Measurements from ENCODE around the gene GNG2. TPM values are rescaled to one million over a fixed set of nuclear protein-coding genes. Genes with fewer than 3 reads are reported as not detected.

Gene GNG2
- total RNA-seq, 1 experiment from 2014 or later: 18.9 TPM

- POLR2A ChIA-PET (ENCODE audit: low non-redundant PET): no interaction called here
- no peak for DNase-seq (ENCODE audit: low spot score)
- CTCF ChIA-PET: no interaction called here
- Histone ChIP-seq H3K4me1 (ENCODE audit: insufficient read depth, low read length, poor library complexity, severe bottlenecking) (peaks cover 5% of the 10 kb centered on the region), H3K36me3 (ENCODE audit: insufficient read depth, low read length, poor library complexity, severe bottlenecking) (peaks cover 79% of the 10 kb centered on the region), H3K9me3 (ENCODE audit: low read depth, low read length, poor library complexity, severe bottlenecking) (no peaks in the 10 kb centered on the region), H3K27ac (ENCODE audit: low read depth, low read length, poor library complexity, severe bottlenecking) (no peak overlapping the region), H3K27me3 (replicated peaks; ENCODE audit: insufficient read depth, low read depth, low read length, poor library complexity) (no peaks in the 10 kb centered on the region), H3K4me3 (ENCODE audit: low read depth, low read length, poor library complexity, severe bottlenecking) (no peak overlapping the region)
- TF ChIP-seq CTCF (conservative IDR thresholded peaks at IDR 0.05; ENCODE audit: low read depth, low read length) (no peak), EZH2 (IDR thresholded peaks at IDR 0.05; ENCODE audit: borderline replicate concordance, low read depth, low read length, poor library complexity, severe bottlenecking) (no peak)
- no TSS peak for BruUV-seq (replicated peaks)
- intact Hi-C loops (cut with micrococcal nuclease; ENCODE audit: unreplicated experiment): loop anchor here (5.0 to 10.0 kb wide), 2 partner anchors 72 to 475 kb away; no protein-coding TSS in a partner anchor
These were observed 139.7 kb downstream of the GNG2 start for GRCh38 chr14:52000019-52000582.

GRCh38 chr14:52000696-52001095 lies 140.3 kb downstream of the GNG2 start:
- Histone ChIP-seq H3K4me3 (ENCODE audit: low read depth, low read length, poor library complexity, severe bottlenecking) (no peak overlapping the region), H3K27ac (ENCODE audit: low read depth, low read length, poor library complexity, severe bottlenecking) (no peak overlapping the region), H3K27me3 (replicated peaks; ENCODE audit: insufficient read depth, low read depth, low read length, poor library complexity) (no peaks in the 10 kb centered on the region), H3K4me1 (ENCODE audit: insufficient read depth, low read length, poor library complexity, severe bottlenecking) (peaks cover 5% of the 10 kb centered on the region), H3K9me3 (ENCODE audit: low read depth, low read length, poor library complexity, severe bottlenecking) (no peaks in the 10 kb centered on the region), H3K36me3 (ENCODE audit: insufficient read depth, low read length, poor library complexity, severe bottlenecking) (peaks cover 79% of the 10 kb centered on the region)
- CTCF ChIA-PET: no interaction called here
- no TSS peak for BruUV-seq (replicated peaks)
- intact Hi-C loops (cut with micrococcal nuclease; ENCODE audit: unreplicated experiment): loop anchor here (5.0 to 10.0 kb wide), 2 partner anchors 72 to 474 kb away; no protein-coding TSS in a partner anchor
- peak; percentile 43 for DNase-seq (ENCODE audit: low spot score)
- POLR2A ChIA-PET (ENCODE audit: low non-redundant PET): no interaction called here
- TF ChIP-seq EZH2 (IDR thresholded peaks at IDR 0.05; ENCODE audit: borderline replicate concordance, low read depth, low read length, poor library complexity, severe bottlenecking): no peak
- no peak for TF ChIP-seq CTCF (conservative IDR thresholded peaks at IDR 0.05; ENCODE audit: low read depth, low read length)

GRCh38 chr14:52002542-52002941 lies 142.1 kb downstream of the GNG2 start:
- Histone ChIP-seq H3K4me3 (ENCODE audit: low read depth, low read length, poor library complexity, severe bottlenecking) (no peak overlapping the region), H3K4me1 (ENCODE audit: insufficient read depth, low read length, poor library complexity, severe bottlenecking) (peaks cover 5% of the 10 kb centered on the region), H3K27ac (ENCODE audit: low read depth, low read length, poor library complexity, severe bottlenecking) (no peak overlapping the region), H3K27me3 (replicated peaks; ENCODE audit: insufficient read depth, low read depth, low read length, poor library complexity) (no peaks in the 10 kb centered on the region), H3K36me3 (ENCODE audit: insufficient read depth, low read length, poor library complexity, severe bottlenecking) (peaks cover 80% of the 10 kb centered on the region), H3K9me3 (ENCODE audit: low read depth, low read length, poor library complexity, severe bottlenecking) (no peaks in the 10 kb centered on the region)
- intact Hi-C loops (cut with micrococcal nuclease; ENCODE audit: unreplicated experiment): loop anchor here (5.0 to 10.0 kb wide), 2 partner anchors 70 to 472 kb away; no protein-coding TSS in a partner anchor
- ChIA-PET POLR2A (ENCODE audit: low non-redundant PET) (no interaction called here), CTCF (no interaction called here)
- no peak for DNase-seq (ENCODE audit: low spot score)
- no TSS peak for BruUV-seq (replicated peaks)
- TF ChIP-seq CTCF (conservative IDR thresholded peaks at IDR 0.05; ENCODE audit: low read depth, low read length) (no peak), EZH2 (IDR thresholded peaks at IDR 0.05; ENCODE audit: borderline replicate concordance, low read depth, low read length, poor library complexity, severe bottlenecking) (no peak)
